K562 (cell line): ENCODE data around the gene UBE2QL1. TPM values are rescaled to one million over a fixed set of nuclear protein-coding genes. Genes with fewer than 3 reads are reported as not detected.
A peak's percentile ranks its signal among the peaks of the same experiment; 100 is the strongest.

Experiments used
- ATAC-seq: fragments of 200-7000 bp; cut with Tn5 transposase; 3 replicates; pipeline ENCODE4 v1.9.1; 2020; ENCODE audit warnings: moderate library complexity
- BruUV-seq: library from RNA; stranded (reverse); fragments of 400-500 nt; replicated peaks from 2 replicates; lab custom pipeline; 2021; lab: Mats Ljungman, UMichigan
- CTCF ChIA-PET: fragments of 300-600 bp; formaldehyde crosslinking; extraction: SDS; loops from one replicate; lab custom pipeline; 2021; ENCODE audit warnings: low intra/inter-chr PET ratio; lab: Yijun Ruan, JAX
- POLR2A ChIA-PET: fragments of 300-600, 350-650 bp; sonication (Branson Sonifier 250); formaldehyde crosslinking; extraction: SDS; loops from one replicate; lab custom pipeline; 2021; ENCODE audit warnings: antibody characterized with exemption, inconsistent platforms; lab: Yijun Ruan, JAX
- DNase-seq, 4 experiments: peaks; one replicate each; pipeline versions ENCODE4 v3.0.0 to v3.0.0-alpha.2; 2011 to 2018; ENCODE audit warnings: low spot score in 3 of 4, mixed read lengths in 3 of 4; ENCODE audit errors: extremely low read depth in 1 of 4
- FAIRE-seq: peaks from 2 replicates; lab custom pipeline; 2011; peaks lifted over from hg19 to GRCh38; lab: Jason Lieb, UNC
- H2AFZ ChIP-seq: 2 replicates; pipeline ENCODE4 v1.6.0; 2011; ENCODE audit warnings: low read depth, low read length, control low read depth, inconsistent platforms
- H3K27ac ChIP-seq: fragments of 200-600 bp; 3 replicates; pipeline ENCODE4 v1.8.0; 2011; ENCODE audit warnings: low read depth, mild to moderate bottlenecking, control low read depth, inconsistent platforms, low read length, moderate library complexity, mixed read lengths; ENCODE audit errors: extremely low read depth
- H3K27me3 ChIP-seq, 2 experiments: fragments of 300-600 bp in 1 of 2; 2 replicates in 1 of 2; 3 replicates in 1 of 2; pipeline versions ENCODE4 v1.6.0 to v1.8.0; 2011; ENCODE audit warnings: inconsistent platforms in 2 of 2, low read length in 2 of 2, mild to moderate bottlenecking in 1 of 2, mixed read lengths in 1 of 2, moderate library complexity in 1 of 2; ENCODE audit not compliant: control insufficient read depth in 2 of 2, insufficient read depth in 2 of 2
- H3K36me3 ChIP-seq: fragments of 300-600 bp; 3 replicates; pipeline ENCODE4 v1.8.0; 2011; ENCODE audit warnings: mild to moderate bottlenecking, low read length, inconsistent platforms; ENCODE audit not compliant: control insufficient read depth, insufficient read depth
- H3K4me1 ChIP-seq, 2 experiments: fragments of 200-600 bp in 1 of 2; replicated peaks in 1 of 2; 2 replicates in 1 of 2; 3 replicates in 1 of 2; pipeline versions ENCODE4 v1.5.1 to v1.8.0; 2011; ENCODE audit warnings: inconsistent platforms in 2 of 2, low read length in 2 of 2, mild to moderate bottlenecking in 1 of 2, mixed read lengths in 1 of 2, moderate library complexity in 1 of 2; ENCODE audit not compliant: control insufficient read depth in 2 of 2, insufficient read depth in 2 of 2
- H3K4me2 ChIP-seq: 2 replicates; pipeline ENCODE4 v1.6.1; 2011; ENCODE audit warnings: low read length, control low read depth, inconsistent platforms, mixed read lengths; ENCODE audit not compliant: insufficient read depth
- H3K4me3 ChIP-seq: fragments of 200-600 bp; sonication (generic), shearing (Covaris generic); 2 replicates; pipeline ENCODE4 v1.5.1; 2016; ENCODE audit warnings: control low read depth, inconsistent platforms
- H3K79me2 ChIP-seq: fragments of 200-600 bp; 3 replicates; pipeline ENCODE4 v1.8.0; 2011; ENCODE audit warnings: low read length, inconsistent platforms; ENCODE audit not compliant: control insufficient read depth, insufficient read depth
- H3K9ac ChIP-seq, 2 experiments: 2 replicates each; pipeline versions ENCODE4 v1.6.0 to v1.6.1; 2011; ENCODE audit warnings: low read depth in 2 of 2, low read length in 2 of 2, control low read depth in 1 of 2, inconsistent platforms in 1 of 2, mild to moderate bottlenecking in 1 of 2, mixed read lengths in 1 of 2; ENCODE audit not compliant: insufficient read depth in 1 of 2
- H3K9me1 ChIP-seq: one replicate; pipeline ENCODE4 v1.6.0; 2011; ENCODE audit warnings: inconsistent platforms, mild to moderate bottlenecking, low read length, moderate library complexity; ENCODE audit not compliant: control insufficient read depth, insufficient read depth
- H3K9me3 ChIP-seq: replicated peaks from 2 replicates; pipeline ENCODE4 v1.5.1; 2011; ENCODE audit warnings: low read depth, low read length, inconsistent platforms; ENCODE audit not compliant: control insufficient read depth, insufficient read depth
- H4K20me1 ChIP-seq: replicated peaks from 2 replicates; pipeline ENCODE4 v1.6.1; 2011; ENCODE audit warnings: low read length, inconsistent platforms, mixed read lengths; ENCODE audit not compliant: control insufficient read depth, insufficient read depth
- ESRRA ChIP-seq: fragments of 450-650 bp; IDR thresholded peaks from 2 replicates; pipeline ENCODE4 v1.6.1; 2014; ENCODE audit warnings: low read depth, mild to moderate bottlenecking, moderate library complexity, borderline replicate concordance
- LEF1 ChIP-seq: fragments of 450-650 bp; IDR thresholded peaks from 2 replicates; pipeline ENCODE4 v1.6.1; 2016; ENCODE audit warnings: mild to moderate bottlenecking
- MNT ChIP-seq, 2 experiments: fragments of 450-650 bp; conservative IDR thresholded peaks; 2 replicates each; pipeline ENCODE4 v1.6.1; 2017; ENCODE audit warnings: mild to moderate bottlenecking in 2 of 2, moderate library complexity in 2 of 2
- ZNF717 ChIP-seq: fragments of 250-450 bp; sonication (Bioruptor Pico); IDR thresholded peaks from 2 replicates; pipeline ENCODE4 v1.5.0; 2021
- WGBS: fragments of 100-300 bp; shearing (Covaris generic); methylation state at CpG from one replicate; pipeline ENCODE4 v1.1.6; 2016; ENCODE audit warnings: low coverage, mixed read lengths; ENCODE audit not compliant: insufficient coverage; ENCODE audit errors: missing lambda C conversion rate; 5-methylcytosine and 5-hydroxymethylcytosine counted together
- in situ Hi-C: fragments of 300-500 bp; cut with MboI; formaldehyde crosslinking; loops from 4 replicates; pipeline ENCODE4 v1.15.0; 2018; ENCODE audit warnings: inconsistent platforms, mixed read lengths
- intact Hi-C: fragments of 100-400 bp; cut with micrococcal nuclease; formaldehyde crosslinking; loops from 2 replicates; pipeline ENCODE4 v1.14.2; 2022
- polyA plus RNA-seq, 8 experiments: library from polyadenylated mRNA; depleted of rRNA in 4 of 8; stranded (reverse) in 5 of 8; unstranded in 3 of 8; fragments of >200 nt; fragmentation: Nextera tagmentation in 2 of 8; fragmentation: Illumina TruSeq in 1 of 8; extraction: Ambion mirVana in 2 of 8; extraction: Trizol in 1 of 8; gene quantifications; 2 replicates each; pipeline versions ENCODE4 v1.2.1 to v1.2.3, GENCODE V29; 2011 to 2014; ENCODE audit warnings: inconsistent platforms in 1 of 8, missing spikeins in 1 of 8
- total RNA-seq, 7 experiments: library from RNA; depleted of rRNA in 6 of 7; stranded (reverse); fragments of >200 nt in 6 of 7; fragmentation: Illumina TruSeq in 2 of 7; extraction: Trizol in 2 of 7; gene quantifications; 2 replicates each; pipeline versions ENCODE4 v1.2.1 to v1.2.3, GENCODE V29; 2011 to 2021; ENCODE audit warnings: low replicate concordance in 1 of 7

UBE2QL1 gene
- total and polyA plus RNA-seq, 9 of the 15 experiments (the other 6 are each of a cell fraction or from before 2014, with no cell fraction given) = not detected

- intact Hi-C loops = no loop called here
- POLR2A ChIA-PET = interaction anchor here (0.6 to 1.9 kb wide), 4 partner anchors 8 to 151 kb away, joined by 4 to 7 read pairs (median 5); no protein-coding TSS in a partner anchor
These were observed 17.2 kb upstream of the UBE2QL1 start for GRCh38 chr5:6431214-6432195.

More at GRCh38 chr5:6431214-6432195, 17.2 kb upstream of the UBE2QL1 start:
- no peak overlapping the region for H3K9ac ChIP-seq
- no peak overlapping the region for H3K27ac ChIP-seq
- no peaks in the 10 kb centered on the region for H3K36me3 ChIP-seq
- no peak overlapping the region for H3K4me2 ChIP-seq
- DNase-seq (no peak), FAIRE-seq (no peak), ATAC-seq (no peak)
- H3K9me3 ChIP-seq = no peaks in the 10 kb centered on the region
- no peaks in the 10 kb centered on the region for H3K9me1 ChIP-seq
- no peak overlapping the region for H3K4me3 ChIP-seq
- TF ChIP-seq MNT (conservative IDR thresholded peaks at IDR 0.05) (no peak), LEF1 (no peak), ZNF717 (CRISPR knock-in tag) (no peak), ESRRA (peak; percentile 78)
- no peak overlapping the region for H2AFZ ChIP-seq
- H3K27me3 ChIP-seq = peaks cover 20 to 42% of the 10 kb centered on the region in 2 experiments
- CTCF ChIA-PET = no interaction called here
- H4K20me1 ChIP-seq = 0 out of 2 replicates have a peak, but pooled peaks cover 7% of the 10 kb centered on the region
- in situ Hi-C loops = no loop called here
- no TSS peak for BruUV-seq
- H3K79me2 ChIP-seq = no peaks in the 10 kb centered on the region
- WGBS = 2% methylated on average over 6 of the region's 6 CpGs
- H3K4me1 ChIP-seq = no peaks in the 10 kb centered on the region
